ENCODE measurements around the gene ZBTB18. TPM values are rescaled to one million over a fixed set of nuclear protein-coding genes. Genes with fewer than 3 reads are reported as not detected.

ZBTB18 gene
- total RNA-seq, 1 experiment from 2014 or later, result 12.1 TPM

DNA sequence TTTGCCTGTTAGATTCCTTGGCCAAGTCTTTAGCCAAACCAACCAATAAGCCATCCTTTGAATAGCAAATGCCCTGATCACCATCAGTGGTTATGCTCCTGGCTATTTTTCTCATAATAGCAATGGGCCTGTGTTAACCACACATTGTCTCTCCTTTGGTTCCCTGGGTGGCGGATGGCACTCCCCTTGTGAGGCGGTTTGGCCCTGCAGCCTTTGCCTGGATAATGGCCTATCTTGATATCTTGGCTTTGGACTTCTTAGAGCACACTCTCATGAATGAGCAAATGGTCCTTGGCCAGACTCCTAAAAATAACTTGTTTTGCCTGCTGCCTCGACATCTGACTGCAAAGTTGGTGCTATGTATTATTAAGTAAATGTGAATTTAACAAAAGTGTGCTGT lies 22.4 kb upstream of the ZBTB18 start:
- Mint-ChIP-seq H3K4me1 (peaks cover 0 to 10% of the 10 kb centered on the region in 2 experiments; a peak in 2 of 4 replicates), H3K36me3 (ENCODE audit: insufficient read depth in 1 of 3, low read depth in 3 of 3) (no peaks in the 10 kb centered on the region), H3K4me3 (no peak overlapping the region), H3K27ac (no peak overlapping the region), H3K27me3 (ENCODE audit: low read depth) (peaks cover 2% of the 10 kb centered on the region), H3K9me3 (no peaks in the 10 kb centered on the region)
- Histone ChIP-seq H2BK12ac (ENCODE audit: insufficient read length, low read depth, low read length) (no peak overlapping the region), H3K14ac (ENCODE audit: insufficient read depth, low read length) (no peak overlapping the region), H2BK5ac (ENCODE audit: insufficient read length, low read length) (no peak overlapping the region), H3T11ph (ENCODE audit: low read length) (no peak overlapping the region), H3K4me1 (ENCODE audit: insufficient read depth, low read length) (no peaks in the 10 kb centered on the region), H3K27me3 (ENCODE audit: insufficient read depth, low read length) (no peaks in the 10 kb centered on the region), H3K79me2 (ENCODE audit: insufficient read depth, low read length) (no peaks in the 10 kb centered on the region), H4K20me1 (ENCODE audit: control insufficient read depth, insufficient read depth, insufficient read length) (no peaks in the 10 kb centered on the region), H2BK20ac (ENCODE audit: low read depth, low read length, poor library complexity, severe bottlenecking) (no peak overlapping the region), H2AK5ac (ENCODE audit: insufficient read length, low read length) (no peak overlapping the region), H3K56ac (ENCODE audit: insufficient read length, low read depth, low read length) (no peak overlapping the region), H3K4me2 (ENCODE audit: insufficient read depth, insufficient read length, low read length) (no peak overlapping the region), H2BK15ac (ENCODE audit: low read depth, low read length) (no peak overlapping the region; the same call in 1 of the 2 replicates), H3K4ac (ENCODE audit: low read depth, low read length) (no peak overlapping the region), H2BK120ac (ENCODE audit: low read depth, low read length, poor library complexity, severe bottlenecking) (no peak overlapping the region), H3K23ac (ENCODE audit: insufficient read length, low read depth, low read length) (no peak overlapping the region), H4K91ac (ENCODE audit: insufficient read length, low read depth, low read length) (no peak overlapping the region), H3K23me2 (ENCODE audit: insufficient read length, low read depth, low read length, poor library complexity, severe bottlenecking) (no peaks in the 10 kb centered on the region), H4K5ac (ENCODE audit: insufficient read length, low read depth, low read length) (no peak overlapping the region), H3K79me1 (ENCODE audit: insufficient read depth, low read depth, low read length, poor library complexity, severe bottlenecking) (no peaks in the 10 kb centered on the region), H3K9ac (ENCODE audit: extremely low read depth, insufficient read length, low read length) (no peak overlapping the region), H4K8ac (replicated peaks; ENCODE audit: insufficient read length, low read depth, low read length) (no peak overlapping the region), H2AFZ (ENCODE audit: low read length) (no peak overlapping the region), H3K27ac (ENCODE audit: insufficient read length, low read depth, low read length) (no peak overlapping the region), H3K9me3 (ENCODE audit: control insufficient read depth, low read depth, low read length) (no peaks in the 10 kb centered on the region), H3K18ac (ENCODE audit: insufficient read length, low read depth, low read length) (no peak overlapping the region)
- no peak for DNase-seq
- TF ChIP-seq, protein P1, sequence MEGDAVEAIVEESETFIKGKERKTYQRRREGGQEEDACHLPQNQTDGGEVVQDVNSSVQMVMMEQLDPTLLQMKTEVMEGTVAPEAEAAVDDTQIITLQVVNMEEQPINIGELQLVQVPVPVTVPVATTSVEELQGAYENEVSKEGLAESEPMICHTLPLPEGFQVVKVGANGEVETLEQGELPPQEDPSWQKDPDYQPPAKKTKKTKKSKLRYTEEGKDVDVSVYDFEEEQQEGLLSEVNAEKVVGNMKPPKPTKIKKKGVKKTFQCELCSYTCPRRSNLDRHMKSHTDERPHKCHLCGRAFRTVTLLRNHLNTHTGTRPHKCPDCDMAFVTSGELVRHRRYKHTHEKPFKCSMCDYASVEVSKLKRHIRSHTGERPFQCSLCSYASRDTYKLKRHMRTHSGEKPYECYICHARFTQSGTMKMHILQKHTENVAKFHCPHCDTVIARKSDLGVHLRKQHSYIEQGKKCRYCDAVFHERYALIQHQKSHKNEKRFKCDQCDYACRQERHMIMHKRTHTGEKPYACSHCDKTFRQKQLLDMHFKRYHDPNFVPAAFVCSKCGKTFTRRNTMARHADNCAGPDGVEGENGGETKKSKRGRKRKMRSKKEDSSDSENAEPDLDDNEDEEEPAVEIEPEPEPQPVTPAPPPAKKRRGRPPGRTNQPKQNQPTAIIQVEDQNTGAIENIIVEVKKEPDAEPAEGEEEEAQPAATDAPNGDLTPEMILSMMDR (conservative IDR thresholded peaks at IDR 0.05), result no peak
- WGBS (ENCODE audit: extremely low coverage, insufficient read length, low lambda C conversion rate), result no CpG with 5 or more reads among the region's 3 CpGs

Measured in H9 (cell line).